ENCODE data around the gene BAIAP2.

The BAIAP2 gene
- 3.1 to 45.7 (median 20.8) reads per million in 17 experiments for total RNA-seq

DNA sequence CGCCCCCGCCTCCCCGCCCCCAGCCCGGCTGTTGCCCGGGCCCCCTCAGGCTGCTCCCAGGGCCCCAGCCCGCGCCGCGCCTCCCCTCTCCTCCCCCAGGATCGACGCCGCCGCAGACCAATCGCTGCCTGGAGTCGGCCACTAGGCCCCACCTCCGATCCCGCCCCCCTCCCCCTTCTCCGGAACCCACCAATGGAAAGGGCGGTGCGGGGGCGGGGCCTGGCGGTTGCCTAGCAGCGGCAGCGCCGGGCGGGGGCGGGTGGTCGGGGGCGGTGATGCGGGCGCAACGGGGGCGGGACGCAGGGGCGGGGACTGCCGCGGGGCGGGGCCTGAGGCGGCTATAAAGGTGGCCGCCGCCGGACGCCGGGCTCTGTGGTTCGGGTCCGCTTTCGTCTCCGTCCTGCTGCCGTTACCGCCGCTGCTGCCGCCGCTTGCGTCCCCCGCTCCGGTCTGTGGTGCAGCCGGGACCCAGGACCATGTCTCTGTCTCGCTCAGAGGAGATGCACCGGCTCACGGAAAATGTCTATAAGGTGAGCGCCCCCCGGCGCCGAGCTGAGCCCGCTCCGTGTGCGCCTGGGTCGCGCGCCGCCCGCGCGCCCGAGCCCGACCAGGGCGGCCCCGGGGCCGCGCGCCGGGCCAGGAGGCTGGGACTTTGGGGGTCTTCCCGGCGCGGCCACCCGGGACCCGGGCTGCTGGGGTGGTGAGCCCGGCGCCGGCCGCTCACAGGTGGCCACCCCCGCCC lies at the start of gene BAIAP2:
Gene BAIAP2, plus strand, starts transcription at position 373 of the 742 bp plus-strand sequence. Its CDS starts 104 bp downstream, at position 477.
- peak; percentile 93 to 99 (median 98) for DNase-seq

DNA sequence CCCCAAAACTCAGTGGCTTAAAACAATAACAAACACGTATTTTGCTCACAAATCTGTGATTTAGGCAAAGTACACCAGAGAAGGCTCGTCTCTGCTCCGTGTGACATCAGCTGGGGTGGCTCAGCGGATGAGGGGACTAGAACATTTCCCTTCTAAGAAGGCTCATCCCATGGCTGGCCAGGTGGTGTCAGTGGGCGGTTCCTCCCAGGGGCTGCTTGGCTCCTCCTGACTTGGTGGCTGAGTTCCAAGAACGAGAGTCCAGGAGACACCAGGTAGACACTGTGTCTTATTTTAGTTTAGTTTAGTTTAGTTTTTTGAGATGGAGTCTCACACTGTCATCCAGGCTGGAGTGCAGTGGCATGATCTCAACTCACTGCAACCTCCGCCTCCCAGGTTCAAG lies 48.9 kb upstream of the BAIAP2 start:
- DNase-seq, result no peak

- DNase-seq, result peak; percentile 72 to 91 (median 84)
Observed at GRCh38 chr17:80986816-80987475, 48.0 kb upstream of the BAIAP2 start.

- DNase-seq, result no peak
Observed at GRCh38 chr17:80987941-80988461, 47.0 kb upstream of the BAIAP2 start.

GRCh38 chr17:80989586-80989913 lies 45.4 kb upstream of the BAIAP2 start:
- DNase-seq, result no peak

- no peak for DNase-seq
Observed at GRCh38 chr17:80990921-80991644, 43.9 kb upstream of the BAIAP2 start.

- peak; percentile 86 to 96 (median 92) for DNase-seq
Observed at GRCh38 chr17:80991645-80992076, 43.3 kb upstream of the BAIAP2 start, which contains the start of gene CHMP6. CHMP6 (plus strand) TSS chr17:80991841; CDS start chr17:80991919, 78 bp downstream.

GRCh38 chr17:80992077-80992947 lies 42.6 kb upstream of the BAIAP2 start:
- peak in 2 of 4 experiments; percentile 20 to 44 for DNase-seq

DNA sequence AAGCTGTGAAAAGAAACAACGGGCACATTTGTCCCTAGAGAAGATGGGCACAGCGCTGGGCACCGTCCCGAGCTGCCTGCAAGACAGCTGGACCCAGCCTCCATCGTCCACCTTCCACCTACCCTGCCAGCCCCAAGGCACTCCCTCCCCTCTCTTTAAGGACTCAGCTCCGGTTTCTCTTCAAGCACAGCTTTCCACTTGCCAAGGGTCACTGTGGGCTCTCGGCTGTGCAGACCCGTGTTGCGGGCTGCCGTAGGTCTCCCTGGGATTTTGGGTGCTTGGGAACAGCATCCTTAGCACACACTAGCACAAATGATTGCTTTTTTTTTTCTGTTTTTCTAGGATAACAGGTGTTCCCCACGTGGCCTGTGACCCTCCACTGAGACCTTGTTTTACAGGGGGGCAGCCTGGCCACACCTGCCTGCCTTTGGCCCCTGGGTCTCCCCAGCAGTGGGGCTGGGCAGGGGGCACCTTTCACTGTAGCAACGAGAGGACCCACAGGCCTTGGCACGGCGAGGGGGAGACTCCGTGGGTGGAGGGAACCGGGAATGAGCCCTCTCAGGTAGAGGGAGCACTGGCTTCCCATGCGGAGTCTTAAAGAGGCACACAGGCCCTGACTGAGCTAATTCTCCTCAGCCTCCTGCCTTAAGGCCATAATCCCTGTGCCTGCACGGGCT lies 41.9 kb upstream of the BAIAP2 start:
- DNase-seq, result no peak

GRCh38 chr17:80995131-80995530 lies 39.8 kb upstream of the BAIAP2 start:
- DNase-seq, result no peak

DNA sequence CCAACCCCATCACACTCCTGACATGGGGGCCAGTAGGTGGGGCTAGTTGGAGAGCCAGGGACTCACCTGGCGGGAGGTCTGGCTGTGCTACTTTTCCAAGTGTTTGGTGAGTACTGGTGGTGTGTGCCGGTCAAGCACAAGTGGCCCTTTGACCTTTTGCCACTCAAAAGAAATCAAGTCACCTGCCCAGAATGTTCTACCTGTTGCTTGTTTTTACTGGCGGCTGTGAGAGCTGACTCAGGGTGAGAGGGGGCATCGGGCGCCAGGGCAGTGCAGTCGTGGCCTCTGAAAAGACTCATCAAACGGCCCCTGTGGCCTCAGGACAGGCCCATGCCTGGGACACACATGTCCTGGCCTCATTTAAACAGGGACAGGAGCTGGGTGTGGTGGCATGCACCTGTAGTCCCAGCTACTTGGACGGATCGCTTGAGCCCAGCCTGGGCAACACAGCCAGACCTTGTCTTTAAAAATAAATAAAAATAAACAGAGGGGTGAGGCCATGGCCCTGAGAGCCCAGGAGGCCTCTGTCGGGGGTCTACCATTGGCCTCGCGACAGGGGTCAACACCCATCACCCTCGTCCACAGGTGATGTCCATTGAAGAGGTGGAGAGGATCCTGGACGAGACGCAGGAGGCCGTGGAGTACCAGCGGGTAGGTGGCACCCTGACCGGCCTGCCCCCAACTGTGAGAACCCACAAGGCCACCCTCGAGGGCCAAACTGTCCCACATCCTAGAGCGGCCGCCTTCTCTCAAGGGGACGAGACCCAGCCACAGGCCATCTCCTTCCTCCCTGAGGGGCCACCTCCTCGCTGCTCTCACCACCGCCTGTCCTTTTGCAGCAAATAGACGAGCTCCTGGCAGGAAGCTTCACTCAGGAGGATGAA lies 38.3 kb upstream of the BAIAP2 start:
- no peak for DNase-seq

GRCh38 chr17:80997424-80998117 lies 37.4 kb upstream of the BAIAP2 start:
- no peak for DNase-seq

- DNase-seq, result no peak
Observed at GRCh38 chr17:80998118-80998747, 36.7 kb upstream of the BAIAP2 start.

GRCh38 chr17:80998748-80999535 lies 36.0 kb upstream of the BAIAP2 start:
- DNase-seq, result no peak

DNA sequence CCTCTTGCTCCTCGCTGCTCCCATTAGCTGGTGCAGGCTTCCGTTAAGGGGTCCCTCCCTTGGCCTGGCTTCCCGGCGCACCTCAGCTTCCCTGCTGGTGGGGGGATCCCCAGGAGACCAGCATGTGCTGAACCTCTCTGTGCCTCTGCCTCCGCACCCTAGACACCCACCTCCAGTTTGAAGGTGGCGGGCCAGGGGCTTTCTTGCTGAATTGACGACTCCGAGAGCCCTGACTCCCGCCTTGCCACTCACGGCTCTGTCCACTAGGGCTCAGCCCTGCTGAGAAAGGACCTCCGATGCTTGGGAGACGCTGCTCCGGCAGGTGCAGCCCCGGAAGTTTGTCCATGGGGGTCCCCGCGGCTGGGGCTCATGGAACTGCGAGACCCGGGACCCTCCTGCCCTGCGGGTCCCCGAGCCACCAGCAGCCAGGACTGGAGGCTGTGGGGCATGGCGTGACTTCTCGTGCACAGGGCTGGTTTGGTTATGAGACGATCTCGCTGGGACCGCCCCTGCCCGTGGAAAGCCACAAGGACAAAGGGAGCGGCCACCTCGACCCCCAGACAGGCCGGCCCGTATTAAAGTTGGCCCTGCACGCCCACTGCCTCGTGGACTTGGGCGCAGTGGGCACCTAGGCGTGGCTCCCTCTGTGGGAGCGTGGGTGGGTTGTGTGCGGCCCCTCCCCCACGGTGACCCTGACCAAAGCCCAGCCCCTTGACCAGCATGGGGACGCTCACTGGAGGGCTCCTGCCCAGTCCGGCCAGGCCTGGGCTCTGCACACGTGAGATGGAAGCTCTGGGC lies 35.2 kb upstream of the BAIAP2 start:
- DNase-seq, result no peak

GRCh38 chr17:81000334-81000630 lies 34.7 kb upstream of the BAIAP2 start:
- no peak for DNase-seq

DNA sequence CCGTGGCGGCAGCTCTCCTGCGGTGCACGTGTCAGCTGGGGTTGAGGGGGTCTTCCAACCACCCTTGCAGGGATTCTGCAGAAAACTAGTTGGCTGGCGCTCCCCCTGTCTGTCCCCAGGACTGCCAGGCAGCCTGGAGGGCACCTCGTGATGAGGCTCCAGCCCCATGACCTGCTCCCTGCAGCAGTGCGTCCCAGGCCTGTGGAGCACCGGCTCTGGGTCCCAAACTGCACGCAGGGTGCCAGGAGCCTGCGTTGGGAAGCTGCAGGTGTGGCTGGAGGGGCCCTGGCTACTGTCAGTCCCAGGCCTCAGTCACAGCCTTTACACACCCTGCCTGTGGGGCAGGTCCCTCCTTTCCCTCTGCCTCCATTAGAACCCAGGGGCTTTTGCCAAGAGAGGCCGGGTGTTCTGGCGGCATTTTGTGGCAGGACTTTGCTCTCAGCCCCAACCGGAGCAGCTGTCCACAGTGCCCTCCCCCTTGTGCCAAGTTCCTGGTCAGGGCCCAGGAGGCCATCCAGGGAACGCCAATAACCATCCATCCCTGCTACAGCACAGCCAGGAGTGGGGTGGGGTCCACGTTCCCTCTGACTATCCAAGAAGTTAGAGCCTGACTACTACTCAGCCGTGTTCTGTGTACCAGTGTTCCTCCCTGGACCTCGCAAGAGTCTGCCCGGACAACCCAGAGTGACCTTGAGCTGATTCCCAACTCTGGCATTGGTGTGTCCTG lies 34.2 kb upstream of the BAIAP2 start:
- no peak for DNase-seq
